Ecto neural progenitor cell (in vitro differentiated cells): ENCODE data around the gene PHF14.
"Not testable (repeated sequence)": the region's sequence is repeated elsewhere in the genome, so short reads cannot be mapped to it uniquely, and the experiment has no call there.

Experiments used
- DNase-seq: peaks from one replicate; pipeline ENCODE4 v3.0.0-alpha.2; 2018; ENCODE audit warnings: low spot score

Gene PHF14, protein sequence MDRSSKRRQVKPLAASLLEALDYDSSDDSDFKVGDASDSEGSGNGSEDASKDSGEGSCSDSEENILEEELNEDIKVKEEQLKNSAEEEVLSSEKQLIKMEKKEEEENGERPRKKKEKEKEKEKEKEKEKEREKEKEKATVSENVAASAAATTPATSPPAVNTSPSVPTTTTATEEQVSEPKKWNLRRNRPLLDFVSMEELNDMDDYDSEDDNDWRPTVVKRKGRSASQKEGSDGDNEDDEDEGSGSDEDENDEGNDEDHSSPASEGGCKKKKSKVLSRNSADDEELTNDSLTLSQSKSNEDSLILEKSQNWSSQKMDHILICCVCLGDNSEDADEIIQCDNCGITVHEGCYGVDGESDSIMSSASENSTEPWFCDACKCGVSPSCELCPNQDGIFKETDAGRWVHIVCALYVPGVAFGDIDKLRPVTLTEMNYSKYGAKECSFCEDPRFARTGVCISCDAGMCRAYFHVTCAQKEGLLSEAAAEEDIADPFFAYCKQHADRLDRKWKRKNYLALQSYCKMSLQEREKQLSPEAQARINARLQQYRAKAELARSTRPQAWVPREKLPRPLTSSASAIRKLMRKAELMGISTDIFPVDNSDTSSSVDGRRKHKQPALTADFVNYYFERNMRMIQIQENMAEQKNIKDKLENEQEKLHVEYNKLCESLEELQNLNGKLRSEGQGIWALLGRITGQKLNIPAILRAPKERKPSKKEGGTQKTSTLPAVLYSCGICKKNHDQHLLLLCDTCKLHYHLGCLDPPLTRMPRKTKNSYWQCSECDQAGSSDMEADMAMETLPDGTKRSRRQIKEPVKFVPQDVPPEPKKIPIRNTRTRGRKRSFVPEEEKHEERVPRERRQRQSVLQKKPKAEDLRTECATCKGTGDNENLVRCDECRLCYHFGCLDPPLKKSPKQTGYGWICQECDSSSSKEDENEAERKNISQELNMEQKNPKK

DNA sequence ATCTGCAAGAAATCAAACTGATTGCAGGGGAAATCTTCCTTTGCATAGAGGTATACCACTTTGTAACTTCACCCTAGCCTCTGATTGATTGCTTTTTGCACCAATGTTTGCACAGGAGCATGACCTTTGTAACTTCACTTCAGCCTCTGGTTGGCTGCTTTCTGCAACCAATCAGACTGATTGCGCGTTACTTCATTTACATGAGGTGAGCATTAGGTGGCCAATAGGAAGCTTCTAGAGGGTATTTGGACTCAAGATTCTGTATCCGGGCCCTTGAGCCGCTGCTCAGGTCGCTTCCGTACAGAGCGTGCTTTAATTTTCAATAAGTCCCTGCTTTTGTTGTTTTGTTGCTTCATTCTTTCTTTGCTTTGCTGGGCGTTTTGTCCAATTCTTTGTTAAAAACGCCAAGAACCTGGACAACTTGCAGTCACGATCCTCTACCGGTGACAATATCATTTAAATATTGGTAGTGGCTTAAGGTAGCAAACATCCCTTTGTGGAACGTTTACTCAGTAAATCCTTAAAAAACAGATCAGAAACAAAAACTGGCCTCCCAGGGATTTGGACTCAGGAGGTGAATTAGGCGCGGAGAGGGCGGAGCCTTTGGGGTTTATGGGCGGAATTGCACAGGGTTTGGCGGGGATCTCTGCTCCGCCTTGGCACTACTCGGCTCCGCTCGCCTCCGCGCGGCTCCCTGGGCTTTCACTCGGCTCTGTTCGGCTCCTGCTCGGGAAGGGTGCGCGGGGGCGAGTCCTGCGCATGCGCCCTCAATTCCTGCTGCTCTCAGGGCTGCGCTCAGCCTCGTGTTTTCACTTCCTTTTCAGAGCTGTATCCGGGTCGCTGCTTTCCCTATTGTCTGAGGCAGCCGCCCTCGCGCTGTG is at the start of gene PHF14:
Gene PHF14, plus strand, starts transcription at position 812 of the 881 bp plus-strand sequence. CDS start 452 bp downstream, outside the sequence.
- DNase-seq, result peak; percentile 97

DNA sequence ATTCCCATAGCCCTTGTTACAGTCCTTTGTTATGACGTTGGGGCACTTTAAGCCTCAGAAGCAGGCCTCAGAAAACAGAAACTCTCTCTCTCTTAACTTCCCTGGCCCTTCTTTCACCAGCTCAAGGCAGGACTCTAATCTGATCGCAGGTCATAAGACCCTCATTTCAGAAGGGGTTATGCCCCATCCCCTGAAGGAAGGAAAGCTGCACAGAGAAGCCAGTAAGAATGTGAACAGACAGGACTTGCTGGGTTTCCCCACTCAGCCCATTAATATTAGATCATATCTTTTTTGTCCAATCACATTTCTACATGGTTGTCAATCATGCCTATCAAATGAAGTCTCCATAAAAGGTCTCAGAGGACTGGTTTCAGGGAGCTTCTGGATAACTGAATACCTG is 49.3 kb upstream of the PHF14 start:
- DNase-seq, result no peak

DNA sequence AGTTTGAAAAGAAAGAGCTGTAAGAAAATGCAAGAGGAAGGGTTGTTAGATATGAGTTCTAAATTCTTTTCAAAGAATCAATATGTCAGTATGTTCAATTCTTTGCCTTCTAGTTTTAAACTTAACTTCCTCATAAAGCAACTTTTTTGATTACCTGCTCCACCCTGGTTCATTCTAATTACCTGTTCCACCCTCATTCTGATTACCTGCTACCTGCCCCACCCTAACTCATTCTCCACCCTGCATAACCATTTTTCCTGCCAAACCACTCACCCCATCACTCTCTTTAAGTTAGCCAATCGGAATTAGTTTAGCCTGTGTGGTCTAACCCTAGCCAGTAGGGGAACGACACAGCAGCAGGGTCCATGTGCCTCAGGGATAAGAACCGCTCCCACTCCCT is 45.5 kb upstream of the PHF14 start:
- DNase-seq, result not testable (repeated sequence)

DNA sequence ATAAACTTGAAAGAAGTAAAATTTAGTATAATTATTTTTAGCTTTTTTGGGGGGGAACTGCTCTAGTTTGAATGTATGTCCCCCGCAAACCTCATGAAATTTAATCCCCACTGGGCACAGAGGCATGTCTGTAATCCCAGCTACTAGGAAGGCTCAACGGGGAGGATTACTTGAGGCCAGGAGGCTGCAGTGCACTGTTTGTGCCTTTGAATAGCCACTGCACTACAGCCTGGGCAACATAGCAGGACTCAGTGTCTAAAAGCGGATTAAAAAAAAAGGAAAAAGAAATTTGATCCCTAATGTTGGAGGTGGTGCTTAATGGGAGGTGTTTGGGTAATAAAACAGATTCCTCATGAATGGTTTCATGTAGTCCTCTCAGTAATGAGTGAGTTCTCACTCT is 43.1 kb upstream of the PHF14 start:
- DNase-seq, result no peak

DNA sequence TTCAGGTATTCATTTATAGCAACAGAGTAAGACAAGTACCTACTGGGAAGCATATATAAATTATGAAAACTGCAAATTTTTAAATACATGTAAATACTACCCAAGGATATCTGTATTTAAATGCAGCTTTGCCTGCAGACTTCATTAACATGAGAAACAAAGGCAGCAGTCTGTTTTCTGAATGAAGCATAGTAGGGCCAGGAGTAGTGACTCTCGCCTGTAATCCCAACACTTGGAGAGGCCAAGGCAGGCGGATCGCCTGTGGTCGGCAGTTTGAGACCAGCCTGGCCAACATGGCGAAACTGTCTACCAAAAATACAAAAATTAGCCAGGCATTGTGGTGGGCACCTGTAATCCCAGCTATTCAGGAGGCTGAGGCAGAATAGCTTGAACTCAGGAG is 42.5 kb upstream of the PHF14 start:
- no peak for DNase-seq

DNA sequence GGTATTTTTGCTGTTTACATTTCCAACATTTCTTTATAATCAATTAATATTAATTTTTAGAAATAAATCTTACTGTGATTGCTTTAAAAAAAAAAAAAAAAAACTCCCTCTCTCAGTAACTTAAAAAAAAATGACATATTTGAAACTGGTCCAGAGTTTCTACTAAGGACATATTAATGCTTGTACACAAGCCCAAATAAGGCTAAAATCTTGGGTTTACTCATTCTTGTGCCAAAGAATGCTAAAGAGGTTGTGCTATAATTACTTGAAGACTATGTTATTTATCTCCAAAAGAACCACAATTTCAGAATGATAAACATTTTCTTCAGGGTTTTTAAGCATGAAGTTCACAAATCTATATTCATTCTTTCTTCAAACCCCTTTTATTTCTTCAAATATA is 39.4 kb upstream of the PHF14 start:
- no peak for DNase-seq

DNA sequence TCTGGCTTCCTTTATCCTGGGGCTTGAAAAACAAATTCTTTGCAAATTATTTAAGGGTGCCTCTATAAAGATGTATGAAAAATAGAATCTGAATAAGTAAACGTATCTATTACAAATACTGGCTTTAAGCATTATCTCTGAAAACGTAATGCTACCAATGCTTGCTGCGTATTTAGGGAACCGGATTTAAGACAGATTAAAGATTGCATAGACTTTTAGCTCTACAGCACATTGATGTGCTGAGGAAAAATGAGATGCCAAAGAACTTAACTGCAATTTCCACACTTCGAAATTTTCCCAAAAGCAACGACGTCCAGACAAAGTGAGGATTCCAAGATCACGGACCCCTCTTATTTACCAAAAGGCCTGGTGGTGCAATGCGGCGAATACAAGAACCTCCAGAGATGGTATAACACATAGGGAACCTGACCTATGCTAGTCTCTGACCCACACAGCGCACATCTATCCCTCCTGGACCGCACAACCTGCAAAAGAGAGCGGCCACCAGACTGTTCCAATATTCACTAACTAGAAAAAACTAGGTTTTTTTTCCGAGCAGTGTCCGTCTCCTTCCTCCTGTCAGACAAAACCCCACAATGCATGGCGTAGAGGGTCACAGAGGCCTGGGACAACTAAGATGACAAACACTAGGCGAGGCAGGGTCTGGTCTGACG is 34.3 kb upstream of the PHF14 start:
- DNase-seq, result no peak

DNA sequence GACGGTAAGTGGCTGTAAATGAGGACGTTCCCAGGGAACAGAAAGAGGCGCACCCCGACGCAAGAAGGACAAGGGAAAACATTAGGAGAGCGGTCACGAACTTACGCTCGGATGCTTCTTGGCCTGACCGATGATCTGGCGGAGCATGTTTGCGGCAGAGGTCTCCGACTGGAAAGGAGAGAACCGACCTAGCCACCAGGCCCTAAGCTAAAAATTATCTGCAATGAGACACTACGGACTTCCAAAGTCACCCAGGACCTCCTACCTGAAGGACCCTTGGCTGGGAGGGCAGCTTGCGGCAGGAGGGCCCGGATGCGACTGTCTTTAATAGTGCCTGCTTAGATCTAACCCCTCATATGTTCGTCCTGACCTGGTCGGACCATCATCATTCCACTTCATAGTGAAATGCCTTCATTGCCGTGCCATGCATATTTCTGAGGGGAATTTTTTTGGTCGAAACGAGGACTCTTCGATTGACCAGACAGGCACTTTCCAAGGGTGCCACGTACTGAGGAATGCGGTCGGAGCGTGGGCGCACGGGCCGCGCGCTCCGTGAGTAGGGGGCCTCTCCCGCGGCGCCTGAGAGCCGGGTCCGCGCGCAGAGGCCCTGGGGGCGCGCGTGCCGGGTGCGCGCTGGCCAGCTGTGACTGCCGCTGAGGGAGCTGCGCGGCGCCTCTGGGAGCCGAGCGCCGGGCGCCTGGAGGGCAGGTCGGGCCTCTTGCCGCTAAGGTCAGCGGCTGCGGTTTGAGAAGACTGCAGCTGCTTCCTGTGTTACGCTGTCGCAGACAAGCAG is 33.6 kb upstream of the PHF14 start:
- DNase-seq, result peak; percentile 91

DNA sequence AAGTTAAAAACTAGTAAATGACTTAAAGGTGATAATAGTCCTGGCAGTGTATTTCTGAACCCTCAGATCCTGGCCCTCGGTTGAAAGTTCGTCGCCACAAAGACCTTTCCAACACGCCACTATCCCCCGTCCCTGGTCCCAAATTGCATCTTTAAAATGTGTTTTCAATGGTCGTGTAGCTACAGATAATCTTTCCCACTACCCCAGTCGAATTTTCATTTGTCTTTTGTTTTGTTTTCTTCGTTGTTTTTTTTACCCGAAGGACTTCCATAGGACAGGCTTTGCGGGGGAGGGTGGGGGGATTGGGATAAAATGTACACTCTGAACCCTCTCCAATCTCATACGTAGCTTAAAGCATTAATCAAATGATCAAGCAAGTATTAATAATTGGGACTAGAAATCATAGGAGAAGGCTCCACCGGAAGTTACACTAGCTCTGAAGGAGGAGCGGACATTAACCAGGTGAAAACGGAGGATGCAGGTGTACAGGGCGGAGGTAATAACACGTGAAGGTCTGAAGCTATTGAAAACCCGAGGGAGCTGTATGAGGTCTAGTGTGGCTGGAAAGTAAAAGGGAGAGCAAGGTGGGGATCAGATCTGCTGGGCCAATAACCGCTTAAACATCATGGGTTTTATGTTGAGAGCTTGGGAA is 32.8 kb upstream of the PHF14 start:
- DNase-seq, result no peak

DNA sequence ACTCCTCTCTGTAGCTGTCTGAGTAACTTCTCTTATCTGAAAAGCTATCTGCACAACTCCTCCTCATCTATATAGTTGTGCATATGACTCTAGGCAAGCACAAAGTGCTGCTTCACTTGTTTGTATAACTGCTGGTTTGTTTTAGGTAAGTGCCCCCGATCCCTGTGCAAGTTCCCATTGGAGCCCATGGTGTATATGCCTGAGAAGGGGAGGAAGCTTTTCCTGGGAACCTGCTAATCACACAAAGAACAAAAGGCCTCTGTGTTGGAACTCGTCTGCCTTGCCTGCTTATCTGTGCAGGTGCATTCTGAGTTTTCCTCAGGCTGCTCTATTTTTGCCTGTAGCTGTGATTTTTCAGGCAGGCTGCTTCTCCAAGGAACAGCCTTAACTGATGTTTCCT is 23.2 kb upstream of the PHF14 start:
- DNase-seq, result no peak

DNA sequence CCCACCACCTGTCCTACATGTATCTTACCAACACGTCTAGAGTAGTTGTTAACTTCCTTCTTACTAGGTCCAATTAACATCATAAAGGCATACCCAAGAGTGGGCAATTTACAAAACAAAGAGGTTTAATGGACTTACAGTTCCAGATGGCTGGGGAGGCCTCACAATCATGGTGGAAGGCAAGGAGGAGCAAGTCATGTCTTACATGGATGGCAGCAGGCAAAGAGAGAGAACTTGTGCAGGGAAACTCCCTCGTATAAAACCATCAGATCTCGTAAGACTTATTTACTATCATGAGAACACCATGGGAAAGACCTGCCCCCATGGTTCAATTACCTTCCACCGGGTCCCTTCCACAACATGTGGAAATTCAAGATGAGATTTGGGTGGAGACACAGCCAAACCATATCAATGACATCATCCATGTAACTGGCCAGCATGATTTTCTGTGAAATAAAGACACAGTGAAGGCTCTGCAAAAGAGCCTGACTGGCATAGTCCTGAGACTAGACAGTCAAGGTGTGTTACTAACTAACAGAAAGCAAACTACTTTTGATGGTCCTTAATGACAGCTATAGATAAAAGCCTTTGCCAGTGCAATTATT is 22.6 kb upstream of the PHF14 start:
- not testable (repeated sequence) for DNase-seq

DNA sequence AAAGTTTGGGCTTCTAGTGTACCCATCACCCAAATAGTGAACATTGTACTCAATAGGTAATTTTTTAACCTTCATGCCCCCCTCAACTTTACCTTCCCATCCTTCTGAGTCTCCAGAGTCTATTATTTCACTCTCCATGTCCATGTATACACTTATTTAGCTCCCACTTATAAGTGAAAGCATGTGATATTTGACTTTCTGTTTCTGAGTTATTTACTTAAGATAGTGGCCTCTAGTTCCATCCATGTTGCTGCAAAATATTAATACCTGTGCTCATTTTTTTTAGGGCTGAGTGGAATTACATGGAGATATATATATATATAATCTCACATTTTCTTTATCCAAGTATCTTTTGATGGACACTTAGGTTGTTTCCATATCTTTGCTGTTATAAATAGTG is 21.1 kb upstream of the PHF14 start:
- DNase-seq, result no peak

DNA sequence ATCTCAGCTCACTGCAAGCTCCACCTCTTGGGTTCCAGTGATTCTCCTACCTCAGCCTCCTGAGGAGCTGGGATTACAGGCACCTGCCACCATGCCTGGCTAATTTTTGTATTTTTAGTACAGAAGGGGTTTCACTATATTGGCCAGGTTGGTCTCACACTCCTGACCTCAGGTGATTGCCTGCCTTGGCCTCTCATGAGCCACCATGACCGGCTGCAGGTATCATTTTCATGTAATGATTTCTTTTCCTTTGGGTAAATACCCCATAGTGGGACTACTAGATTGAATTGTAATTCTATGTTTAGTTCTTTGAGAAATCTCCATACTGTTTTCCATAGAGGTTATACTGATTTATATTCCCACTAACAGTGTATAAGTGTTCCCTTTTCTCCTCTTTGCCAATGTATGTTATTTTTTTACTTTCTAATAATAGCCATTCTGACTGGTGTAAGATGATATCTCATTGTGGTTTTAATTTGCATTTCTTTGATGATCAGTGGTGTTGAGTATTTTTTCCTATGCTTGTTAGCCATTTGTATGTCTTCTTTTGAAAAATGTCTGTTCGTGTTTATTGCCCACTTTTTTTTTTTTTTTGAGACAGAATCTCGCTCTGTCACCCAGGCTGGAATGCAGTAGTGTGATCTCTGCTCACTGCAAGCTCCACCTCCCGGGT is 20.5 kb upstream of the PHF14 start:
- DNase-seq, result not testable (repeated sequence)

DNA sequence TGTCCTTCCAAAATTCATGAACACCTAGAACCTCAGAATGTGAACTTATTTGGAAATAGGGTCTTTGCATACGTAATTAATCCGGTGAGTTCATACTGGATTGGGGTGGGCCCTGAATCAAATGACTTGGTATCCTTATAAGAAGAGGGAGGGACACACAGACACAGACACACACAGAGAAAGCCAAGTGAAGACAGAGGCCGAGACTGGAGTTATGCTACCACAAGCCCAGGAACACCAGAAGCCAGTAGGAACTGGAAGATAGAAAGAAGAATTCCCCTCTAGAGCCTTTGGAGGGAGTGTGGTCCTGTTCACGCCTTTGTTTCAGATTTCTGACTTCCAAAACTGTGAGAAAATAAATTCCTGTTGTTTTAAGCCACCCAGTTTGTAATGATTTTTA is 17.1 kb upstream of the PHF14 start:
- DNase-seq, result no peak

DNA sequence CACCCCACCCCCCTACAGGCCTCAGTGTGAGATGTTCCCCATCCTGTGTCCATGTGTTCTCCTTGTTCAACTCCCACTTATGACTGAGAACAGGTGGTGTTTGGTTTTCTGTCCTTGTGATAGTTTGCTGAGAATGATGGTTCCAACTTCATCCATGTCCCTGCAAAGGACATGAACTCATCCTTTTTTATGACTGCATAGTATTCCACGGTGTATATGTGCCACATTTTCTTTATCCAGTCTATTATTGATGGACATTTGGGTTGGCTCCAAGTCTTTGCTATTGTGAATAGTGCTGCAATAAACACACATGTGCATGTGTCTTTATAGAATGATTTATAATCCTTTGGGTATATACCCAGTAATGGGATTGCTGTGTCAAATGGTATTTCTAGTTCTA is 13.4 kb upstream of the PHF14 start:
- DNase-seq, result not testable (repeated sequence)

DNA sequence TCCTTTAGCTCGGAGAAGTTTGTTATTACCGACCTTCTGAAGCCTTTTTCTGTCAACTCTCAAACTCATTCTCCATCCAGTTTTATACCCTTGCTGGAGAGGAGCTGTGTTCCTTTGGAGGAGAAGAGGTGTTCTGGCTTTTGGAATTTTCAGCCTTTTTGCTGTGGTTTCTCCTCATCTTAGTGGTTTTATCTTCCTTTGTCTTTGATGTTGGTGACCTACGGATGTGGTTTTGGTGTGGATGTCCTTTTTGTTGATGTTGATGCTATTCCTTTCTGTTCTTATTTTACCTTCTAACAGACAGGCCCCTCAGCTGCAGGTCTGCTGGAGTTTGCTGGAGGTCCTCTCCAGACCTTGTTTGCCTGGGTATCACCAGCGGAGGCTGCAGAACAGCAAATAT is 8.7 kb upstream of the PHF14 start:
- not testable (repeated sequence) for DNase-seq

DNA sequence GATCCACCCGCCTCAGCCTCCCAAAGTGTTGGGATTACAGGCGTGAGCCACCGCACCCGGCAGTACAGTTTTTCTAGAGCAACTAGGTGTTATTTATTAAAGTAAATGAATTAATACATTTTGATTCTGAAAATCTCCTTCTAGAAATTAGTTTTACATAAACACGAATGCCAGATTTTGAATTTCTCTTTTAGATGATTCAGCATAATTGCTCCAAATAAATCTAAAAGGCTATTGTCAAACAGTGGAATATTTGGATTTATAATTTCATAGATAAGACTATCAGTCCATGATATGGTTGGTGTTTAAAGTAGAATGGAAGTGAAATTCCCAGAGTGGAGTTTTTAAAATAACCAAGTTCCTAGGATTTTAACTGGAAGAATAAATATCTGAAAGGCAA is 1.5 kb upstream of the PHF14 start:
- DNase-seq, result no peak

DNA sequence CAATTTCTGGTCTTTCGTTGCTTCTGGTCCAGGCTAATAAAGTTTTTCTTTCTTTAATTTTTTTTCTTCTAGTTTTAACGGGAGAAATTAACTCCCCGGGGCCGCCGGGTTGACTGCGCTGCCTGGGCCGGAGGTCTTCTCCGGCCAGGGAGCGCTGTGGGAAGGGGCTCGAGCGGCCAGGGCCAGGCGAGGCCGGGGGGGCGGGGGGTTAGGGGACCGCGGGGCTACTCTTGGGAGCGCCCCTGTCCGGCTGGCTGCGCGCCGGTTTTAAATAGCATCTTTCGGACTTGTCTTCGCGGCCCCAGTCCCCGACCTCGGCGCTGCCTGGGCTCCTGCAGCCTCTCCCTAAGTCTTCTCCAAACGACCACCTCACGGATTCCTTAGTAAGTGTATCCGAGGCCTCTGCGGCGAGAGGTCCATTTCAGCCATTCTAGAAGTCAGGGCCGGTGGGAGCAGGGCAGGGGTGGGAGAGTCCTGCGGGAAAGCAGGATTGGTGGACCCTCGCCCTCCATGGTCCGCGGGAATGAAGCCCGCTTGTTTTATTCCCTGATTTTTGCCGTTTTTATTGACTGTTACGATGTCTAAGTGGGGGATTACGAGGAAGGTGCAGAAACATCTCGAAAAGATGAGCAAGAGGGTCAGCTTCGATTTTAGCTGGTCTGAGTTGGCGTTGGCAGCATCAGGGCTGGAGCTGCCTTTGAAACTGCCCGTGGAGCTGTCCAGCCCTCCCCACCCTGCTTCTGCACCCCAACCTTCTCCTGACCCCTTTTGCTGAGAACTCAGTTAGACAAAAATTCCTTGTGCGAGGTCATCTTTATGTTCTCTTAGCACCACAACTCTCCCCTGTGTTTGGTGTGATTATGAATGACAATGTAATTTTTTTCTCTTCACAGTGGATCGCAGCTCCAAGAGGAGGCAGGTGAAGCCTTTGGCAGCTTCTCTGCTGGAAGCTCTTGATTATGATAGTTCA is 555 bp downstream of the PHF14 start:
- DNase-seq, result no peak
